IPS-20b (cell line): Measurements from ENCODE around the gene CHST3.

ENCODE experiments used
- H3K27ac ChIP-seq: one replicate; pipeline ENCODE4 v1.5.1; 2013; ENCODE audit warnings: low read length
- H3K27me3 ChIP-seq: 2 replicates; pipeline ENCODE4 v1.6.1; 2013; ENCODE audit warnings: mild to moderate bottlenecking, low read length, inconsistent platforms; ENCODE audit not compliant: insufficient read depth
- H3K36me3 ChIP-seq: 2 replicates; pipeline ENCODE4 v1.6.1; 2013; ENCODE audit warnings: low read depth, mild to moderate bottlenecking, inconsistent platforms, low read length, moderate library complexity; ENCODE audit not compliant: insufficient read depth
- H3K4me1 ChIP-seq: 2 replicates; pipeline ENCODE4 v1.6.1; 2013; ENCODE audit warnings: mild to moderate bottlenecking, control low read depth, inconsistent platforms, low read length, moderate library complexity; ENCODE audit not compliant: insufficient read depth
- H3K4me3 ChIP-seq: 2 replicates; pipeline ENCODE4 v1.5.1; 2013; ENCODE audit warnings: mild to moderate bottlenecking, low read length, inconsistent platforms
- H3K9ac ChIP-seq: 2 replicates; pipeline ENCODE4 v1.6.1; 2013; ENCODE audit warnings: low read depth, mild to moderate bottlenecking, inconsistent platforms, low read length, moderate library complexity
- H3K9me3 ChIP-seq: 2 replicates; pipeline ENCODE4 v1.6.1; 2013; ENCODE audit warnings: mild to moderate bottlenecking, low read depth, low read length, inconsistent platforms; ENCODE audit not compliant: insufficient read depth

Gene CHST3

GRCh38 chr10:72000073-72001032 is 36.2 kb downstream of the CHST3 start:
- Histone ChIP-seq H3K27ac (no peak overlapping the region), H3K9ac (no peak overlapping the region), H3K9me3 (no peaks in the 10 kb centered on the region), H3K4me1 (peaks cover 3% of the 10 kb centered on the region; the same call in 1 of the 2 replicates), H3K36me3 (no peaks in the 10 kb centered on the region), H3K4me3 (no peak overlapping the region), H3K27me3 (no peaks in the 10 kb centered on the region)

DNA sequence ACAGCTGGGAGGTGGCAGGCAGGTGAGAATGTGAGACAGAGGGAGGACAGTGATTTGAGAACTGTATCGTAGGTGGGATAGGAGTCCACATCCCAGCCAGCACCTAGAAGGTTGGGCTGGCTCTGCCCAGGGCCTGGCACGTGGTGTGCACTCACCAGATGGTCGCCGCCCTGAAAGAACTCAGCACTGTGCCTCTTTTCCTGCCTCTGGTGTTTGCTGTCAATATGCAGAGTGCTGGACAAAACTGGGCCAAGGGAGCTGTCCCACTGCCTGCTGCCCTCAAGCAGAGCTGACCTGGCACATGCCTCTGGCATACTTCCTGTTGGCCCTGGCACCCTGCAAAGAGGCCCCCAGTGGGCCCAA is 36.8 kb downstream of the CHST3 start:
- Histone ChIP-seq H3K36me3 (no peaks in the 10 kb centered on the region), H3K4me3 (no peak overlapping the region), H3K27me3 (no peaks in the 10 kb centered on the region), H3K4me1 (peaks cover 3% of the 10 kb centered on the region; the same call in 1 of the 2 replicates), H3K9ac (no peak overlapping the region), H3K27ac (no peak overlapping the region), H3K9me3 (no peaks in the 10 kb centered on the region)

DNA sequence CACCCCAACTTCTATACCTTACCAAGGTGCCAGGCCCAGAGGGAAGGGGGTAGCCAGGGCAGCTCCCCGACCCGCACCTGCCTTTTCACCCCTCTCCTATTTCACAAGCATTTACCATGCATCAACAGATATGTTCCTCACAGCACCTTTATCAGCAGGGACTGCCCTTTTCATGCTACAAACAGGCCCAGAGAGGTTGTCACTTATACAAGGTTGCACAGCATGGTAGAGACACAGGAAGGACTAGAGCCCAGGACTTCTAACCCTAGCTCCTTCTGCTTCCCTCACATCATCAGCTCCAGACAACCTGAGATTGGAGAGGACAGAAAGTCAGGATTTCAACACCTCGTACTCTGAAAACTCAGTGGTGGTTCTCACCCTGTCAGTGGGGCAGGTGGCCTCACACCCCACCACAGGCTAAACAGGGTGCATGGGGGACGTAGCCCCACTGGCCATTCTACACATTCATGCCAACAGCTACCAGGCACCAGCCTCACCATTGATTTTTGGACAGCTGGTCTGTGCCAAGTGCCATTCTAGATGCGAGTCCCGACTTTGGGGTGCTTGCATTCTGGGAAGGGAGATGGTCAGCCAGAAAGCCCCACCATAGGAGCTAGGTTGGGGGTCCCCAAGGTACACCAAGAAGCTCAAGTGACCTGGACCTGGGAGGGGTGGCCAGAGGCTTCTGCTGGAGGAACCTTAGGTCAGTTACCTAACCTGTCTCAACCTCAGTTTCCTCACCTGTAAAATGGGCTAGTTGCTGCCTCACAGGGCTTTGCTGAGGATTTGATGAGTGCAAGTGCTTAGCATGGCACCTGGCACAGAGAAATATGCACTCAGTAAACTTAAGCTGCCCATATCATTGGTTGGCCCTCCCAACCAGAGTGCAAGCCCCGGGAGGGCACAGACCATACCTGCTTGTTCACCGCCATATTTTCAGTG is 38.4 kb downstream of the CHST3 start:
- Histone ChIP-seq H3K4me3 (no peak overlapping the region), H3K27ac (no peak overlapping the region), H3K36me3 (no peaks in the 10 kb centered on the region), H3K27me3 (no peaks in the 10 kb centered on the region), H3K9me3 (no peaks in the 10 kb centered on the region), H3K4me1 (0 out of 2 replicates have a peak, but pooled peaks cover 3% of the 10 kb centered on the region), H3K9ac (no peak overlapping the region)

DNA sequence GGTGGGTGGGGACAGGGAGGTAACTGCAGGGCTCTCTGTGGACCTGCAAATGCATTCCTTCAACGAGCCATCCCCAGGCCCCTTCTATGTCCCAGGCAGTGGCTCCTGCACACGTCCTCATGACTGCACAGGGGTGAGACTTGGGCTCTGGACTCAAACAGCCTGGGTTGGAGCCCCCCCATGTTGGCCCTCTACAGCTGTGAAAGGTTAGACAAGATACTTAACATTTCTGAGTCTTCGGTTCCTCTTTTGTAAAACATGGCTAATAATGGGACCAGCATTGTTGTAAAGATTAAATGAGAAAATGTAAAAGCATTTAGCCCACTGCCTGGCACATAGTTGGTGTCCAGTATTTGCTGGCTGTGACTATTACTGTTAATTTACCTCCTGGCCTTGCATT is 41.8 kb downstream of the CHST3 start:
- Histone ChIP-seq H3K27ac (no peak overlapping the region), H3K4me1 (no peaks in the 10 kb centered on the region), H3K4me3 (no peak overlapping the region), H3K9me3 (no peaks in the 10 kb centered on the region), H3K27me3 (no peaks in the 10 kb centered on the region), H3K9ac (no peak overlapping the region), H3K36me3 (no peaks in the 10 kb centered on the region)

GRCh38 chr10:72007246-72007892 is 43.2 kb downstream of the CHST3 start:
- Histone ChIP-seq H3K4me3 (no peak overlapping the region), H3K9ac (no peak overlapping the region), H3K4me1 (no peaks in the 10 kb centered on the region), H3K9me3 (no peaks in the 10 kb centered on the region), H3K27ac (no peak overlapping the region), H3K27me3 (no peaks in the 10 kb centered on the region), H3K36me3 (no peaks in the 10 kb centered on the region)

DNA sequence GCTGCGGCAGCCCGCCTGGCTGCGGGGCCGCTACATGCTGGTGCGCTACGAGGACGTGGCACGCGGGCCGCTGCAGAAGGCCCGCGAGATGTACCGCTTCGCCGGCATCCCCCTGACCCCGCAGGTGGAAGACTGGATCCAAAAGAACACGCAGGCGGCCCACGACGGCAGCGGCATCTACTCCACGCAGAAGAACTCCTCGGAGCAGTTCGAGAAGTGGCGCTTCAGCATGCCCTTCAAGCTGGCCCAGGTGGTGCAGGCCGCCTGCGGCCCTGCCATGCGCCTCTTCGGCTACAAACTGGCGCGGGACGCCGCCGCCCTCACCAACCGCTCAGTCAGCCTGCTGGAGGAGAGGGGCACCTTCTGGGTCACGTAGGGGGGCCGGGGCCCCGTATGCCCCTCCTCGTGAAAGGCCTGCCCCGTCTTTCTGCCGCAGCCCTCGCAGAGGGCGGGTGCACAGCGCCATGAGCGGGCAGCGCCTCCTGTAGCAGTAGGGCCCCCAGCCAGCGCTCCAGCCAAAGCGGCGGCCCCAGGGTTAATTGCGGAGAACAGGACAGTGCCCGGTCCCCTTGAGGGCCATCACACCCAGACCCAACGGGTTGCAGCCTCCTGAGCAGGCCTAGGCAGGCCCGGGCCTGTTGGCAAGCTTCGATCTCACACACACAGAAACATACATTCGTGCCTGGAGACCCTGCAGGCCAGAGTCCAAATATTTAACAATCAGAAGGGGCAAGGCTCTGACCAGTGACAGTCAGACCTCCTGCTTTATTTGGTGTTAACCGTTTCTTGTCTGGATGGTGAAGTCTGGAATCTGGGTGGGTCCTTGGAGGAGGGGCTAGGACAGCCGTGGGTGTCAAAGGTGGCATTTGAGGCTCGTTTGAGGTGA is 44.1 kb downstream of the CHST3 start:
- Histone ChIP-seq H3K27ac (no peak overlapping the region), H3K9me3 (no peaks in the 10 kb centered on the region), H3K27me3 (no peaks in the 10 kb centered on the region), H3K4me1 (no peaks in the 10 kb centered on the region), H3K4me3 (no peak overlapping the region), H3K36me3 (no peaks in the 10 kb centered on the region), H3K9ac (no peak overlapping the region)

DNA sequence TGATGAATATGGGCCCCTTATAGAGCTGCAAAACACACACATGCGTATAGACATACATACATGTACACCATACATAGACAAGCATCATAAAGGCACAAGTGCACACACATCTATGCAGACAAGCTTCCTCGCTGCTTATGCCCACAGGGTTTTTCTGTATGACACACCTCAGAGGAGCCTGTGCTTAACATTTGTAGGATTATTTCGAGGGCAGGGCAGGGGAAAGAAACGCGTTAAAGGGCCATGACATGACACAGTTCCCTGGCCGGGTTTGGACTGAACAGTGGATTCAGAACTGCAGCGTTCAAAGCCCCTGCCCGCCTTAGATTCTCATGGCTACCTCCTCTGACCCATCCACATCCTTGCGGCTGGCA is 44.8 kb downstream of the CHST3 start:
- H3K4me1 ChIP-seq = no peaks in the 10 kb centered on the region
- H3K27me3 ChIP-seq = no peaks in the 10 kb centered on the region
- H3K27ac ChIP-seq = no peak overlapping the region
- no peak overlapping the region for H3K4me3 ChIP-seq
- H3K9ac ChIP-seq = no peak overlapping the region
- H3K36me3 ChIP-seq = no peaks in the 10 kb centered on the region
- H3K9me3 ChIP-seq = no peaks in the 10 kb centered on the region

GRCh38 chr10:72009425-72010081 is 45.4 kb downstream of the CHST3 start:
- H3K9ac ChIP-seq = no peak overlapping the region

DNA sequence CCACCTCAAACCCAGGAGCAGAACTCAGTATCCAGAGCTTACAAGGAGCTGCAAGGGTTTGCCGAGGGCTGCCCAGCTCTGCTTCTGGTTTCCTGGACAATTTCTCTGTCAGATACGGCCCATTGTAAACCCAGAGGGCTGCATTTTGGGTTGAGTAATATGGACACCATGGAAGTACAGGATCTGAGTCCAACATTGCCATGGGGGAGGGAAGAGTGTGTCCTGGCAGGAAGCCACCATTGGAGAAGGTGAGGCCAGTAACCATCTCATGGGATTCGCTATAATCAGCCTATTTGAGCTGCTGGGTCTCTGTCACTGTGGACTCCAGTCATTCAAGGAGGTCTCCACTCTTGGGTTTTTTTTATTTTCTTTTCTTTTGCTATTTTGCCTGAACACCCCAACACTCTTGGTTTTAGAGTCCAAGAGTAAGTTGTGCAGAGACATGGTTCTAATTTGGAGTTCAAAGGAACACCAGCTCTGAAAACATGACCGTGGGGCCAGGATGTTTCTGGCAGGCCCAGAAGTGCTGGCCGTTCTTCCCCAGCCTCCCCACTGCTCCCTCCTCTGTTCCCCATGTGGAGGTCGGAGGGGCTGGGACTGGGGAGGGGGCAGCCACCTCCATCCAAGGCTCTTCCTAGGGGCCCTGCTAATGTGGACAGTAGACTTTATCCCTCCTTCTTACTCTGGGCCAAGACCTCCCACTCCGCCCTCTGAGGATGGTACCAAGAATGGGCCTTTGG is 46.2 kb downstream of the CHST3 start:
- H3K4me3 ChIP-seq = no peak overlapping the region
- no peaks in the 10 kb centered on the region for H3K36me3 ChIP-seq
- H3K27me3 ChIP-seq = no peaks in the 10 kb centered on the region
- H3K4me1 ChIP-seq = no peaks in the 10 kb centered on the region
- H3K9me3 ChIP-seq = no peaks in the 10 kb centered on the region
- no peak overlapping the region for H3K9ac ChIP-seq
- H3K27ac ChIP-seq = no peak overlapping the region

More at GRCh38 chr10:72009425-72010081, 45.4 kb downstream of the CHST3 start:
- Histone ChIP-seq H3K4me3 (no peak overlapping the region), H3K27me3 (no peaks in the 10 kb centered on the region), H3K9me3 (no peaks in the 10 kb centered on the region), H3K27ac (no peak overlapping the region), H3K4me1 (no peaks in the 10 kb centered on the region), H3K36me3 (no peaks in the 10 kb centered on the region)

DNA sequence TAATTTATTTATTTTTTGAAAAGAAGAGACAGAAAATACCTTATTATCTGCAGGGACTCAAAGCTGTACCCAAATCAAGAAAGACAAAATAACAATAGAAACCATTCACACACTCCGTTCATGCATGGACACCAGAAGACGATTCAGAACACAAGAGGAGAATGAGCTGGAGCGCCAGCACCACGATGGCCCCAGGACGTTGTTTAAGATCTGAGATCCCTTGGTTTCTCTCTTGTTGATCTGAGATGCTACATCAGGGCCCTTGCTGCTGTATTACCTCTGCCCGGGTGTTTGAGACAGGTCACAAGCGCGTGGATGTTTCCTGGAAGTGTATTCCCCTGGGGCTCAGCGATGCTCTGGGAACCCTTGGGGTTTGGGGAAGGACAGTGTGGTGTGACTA is 46.8 kb downstream of the CHST3 start:
- no peak overlapping the region for H3K9ac ChIP-seq
- H3K27me3 ChIP-seq = no peaks in the 10 kb centered on the region
- no peak overlapping the region for H3K4me3 ChIP-seq
- no peak overlapping the region for H3K27ac ChIP-seq
- no peaks in the 10 kb centered on the region for H3K4me1 ChIP-seq
- H3K36me3 ChIP-seq = no peaks in the 10 kb centered on the region
- H3K9me3 ChIP-seq = no peaks in the 10 kb centered on the region
